Stimulated activated CD4-positive, alpha-beta T cell treated with anti-CD3 and anti-CD28 coated beads, Interleukin-4, amount 100 ng/mL, for 1 hour (primary cell): ENCODE results near the gene HS1BP3.

ENCODE experiments used
- DNase-seq: peaks from one replicate; pipeline ENCODE4 v3.0.0-alpha.2; 2020

Gene HS1BP3

GRCh38 chr2:20627712-20628380 is 23.1 kb downstream of the HS1BP3 start:
- no peak for DNase-seq

- DNase-seq, result no peak
These were observed 24.0 kb downstream of the HS1BP3 start for GRCh38 chr2:20626698-20627513.

GRCh38 chr2:20626392-20626697 is 24.6 kb downstream of the HS1BP3 start:
- DNase-seq, result no peak

GRCh38 chr2:20625491-20626391 is 25.2 kb downstream of the HS1BP3 start:
- DNase-seq, result no peak

- DNase-seq, result no peak
These were observed 25.9 kb downstream of the HS1BP3 start for GRCh38 chr2:20624884-20625485.

GRCh38 chr2:20624156-20624883 is 26.6 kb downstream of the HS1BP3 start:
- no peak for DNase-seq

- DNase-seq, result no peak
These were observed 27.1 kb downstream of the HS1BP3 start for GRCh38 chr2:20623741-20624155.

- DNase-seq, result no peak
These were observed 27.7 kb downstream of the HS1BP3 start for GRCh38 chr2:20623241-20623640.

- no peak for DNase-seq
These were observed 28.2 kb downstream of the HS1BP3 start for GRCh38 chr2:20622731-20623130.

GRCh38 chr2:20622296-20622686 is 28.6 kb downstream of the HS1BP3 start:
- DNase-seq, result no peak

- DNase-seq, result no peak
These were observed 29.3 kb downstream of the HS1BP3 start for GRCh38 chr2:20621366-20622295.

- no peak for DNase-seq
These were observed 30.1 kb downstream of the HS1BP3 start for GRCh38 chr2:20620696-20621365.

- DNase-seq, result no peak
These were observed 30.6 kb downstream of the HS1BP3 start for GRCh38 chr2:20620271-20620681.

GRCh38 chr2:20619624-20620024 is 31.3 kb downstream of the HS1BP3 start:
- no peak for DNase-seq

- no peak for DNase-seq
These were observed 31.9 kb downstream of the HS1BP3 start for GRCh38 chr2:20618886-20619521.

- DNase-seq, result no peak
These were observed 32.4 kb downstream of the HS1BP3 start for GRCh38 chr2:20618468-20618885.

- no peak for DNase-seq
These were observed 32.9 kb downstream of the HS1BP3 start for GRCh38 chr2:20617892-20618467.

- DNase-seq, result no peak
These were observed 33.8 kb downstream of the HS1BP3 start for GRCh38 chr2:20617081-20617575.

- DNase-seq, result no peak
These were observed 34.5 kb downstream of the HS1BP3 start for GRCh38 chr2:20616341-20616871.
